WTC11 (cell line): Measurements from ENCODE around the gene CYGB.

Source experiments
- ATF2 ChIP-seq: sonication (generic); formaldehyde crosslinking; IDR thresholded peaks from 2 replicates; pipeline ENCODE4 v1.8.1; 2022; ENCODE audit warnings: low read depth, missing genetic modification reagents, borderline replicate concordance
- CTCF ChIP-seq: fragments of 200-600 bp; IDR thresholded peaks from 2 replicates; pipeline ENCODE4 v1.8.0; 2022; ENCODE audit warnings: antibody characterized with exemption
- FOXP1 ChIP-seq: sonication (generic); formaldehyde crosslinking; IDR thresholded peaks from 2 replicates; pipeline ENCODE4 v1.8.0; 2022; ENCODE audit warnings: missing genetic modification reagents, mild to moderate bottlenecking, moderate library complexity, borderline replicate concordance
- MLX ChIP-seq: sonication (generic); formaldehyde crosslinking; IDR thresholded peaks from 2 replicates; pipeline ENCODE4 v1.8.1; 2023; ENCODE audit warnings: mild to moderate bottlenecking, missing genetic modification reagents, moderate library complexity
- NFE2L1 ChIP-seq: sonication (generic); formaldehyde crosslinking; IDR thresholded peaks from 2 replicates; pipeline ENCODE4 v1.8.1; 2023; ENCODE audit warnings: missing genetic modification reagents
- NFYB ChIP-seq: sonication (generic); formaldehyde crosslinking; conservative IDR thresholded peaks from 2 replicates; pipeline ENCODE4 v1.8.0; 2022; ENCODE audit warnings: low read depth, missing genetic modification reagents
- TCF7 ChIP-seq: sonication (generic); formaldehyde crosslinking; IDR thresholded peaks from 2 replicates; pipeline ENCODE4 v1.8.0; 2022; ENCODE audit warnings: mild to moderate bottlenecking, low read depth, missing genetic modification reagents, moderate library complexity
- USF1 ChIP-seq: sonication (generic); formaldehyde crosslinking; IDR thresholded peaks from 2 replicates; pipeline ENCODE4 v1.8.0; 2022; ENCODE audit warnings: mild to moderate bottlenecking, missing genetic modification reagents
- USF2 ChIP-seq: sonication (generic); formaldehyde crosslinking; IDR thresholded peaks from 2 replicates; pipeline ENCODE4 v1.8.1; 2023; ENCODE audit warnings: mild to moderate bottlenecking, missing genetic modification reagents, moderate library complexity
- ZBTB21 ChIP-seq: sonication (generic); formaldehyde crosslinking; IDR thresholded peaks from 2 replicates; pipeline ENCODE4 v1.8.1; 2023; ENCODE audit warnings: mild to moderate bottlenecking, missing genetic modification reagents, borderline replicate concordance

- no peak for TF ChIP-seq TCF7
- no peak for TF ChIP-seq FOXP1
- no peak for TF ChIP-seq NFYB (CRISPR knock-in tag)
- no peak for TF ChIP-seq CTCF
- TF ChIP-seq USF1, result no peak
- TF ChIP-seq ZBTB21 (CRISPR knock-in tag), result no peak
- no peak for TF ChIP-seq MLX (CRISPR knock-in tag)
- TF ChIP-seq USF2 (CRISPR knock-in tag), result no peak
- no peak for TF ChIP-seq NFE2L1 (CRISPR knock-in tag)
- TF ChIP-seq ATF2 (CRISPR knock-in tag), result no peak
Observed at GRCh38 chr17:76579281-76579680, 41.8 kb upstream of the CYGB start.
